HG02938 (cell line): ENCODE measurements around the gene HUNK.
"Not testable (repeated sequence)": the region's sequence is repeated elsewhere in the genome, so short reads cannot be mapped to it uniquely, and the experiment has no call there.

Experiments used
- ATAC-seq: cut with Tn5 transposase; IDR thresholded peaks from one replicate; pipeline ENCODE4 v1.9.1; 2021; ENCODE audit warnings: mild to moderate bottlenecking, moderate library complexity; ENCODE audit not compliant: unreplicated experiment

HUNK gene

DNA sequence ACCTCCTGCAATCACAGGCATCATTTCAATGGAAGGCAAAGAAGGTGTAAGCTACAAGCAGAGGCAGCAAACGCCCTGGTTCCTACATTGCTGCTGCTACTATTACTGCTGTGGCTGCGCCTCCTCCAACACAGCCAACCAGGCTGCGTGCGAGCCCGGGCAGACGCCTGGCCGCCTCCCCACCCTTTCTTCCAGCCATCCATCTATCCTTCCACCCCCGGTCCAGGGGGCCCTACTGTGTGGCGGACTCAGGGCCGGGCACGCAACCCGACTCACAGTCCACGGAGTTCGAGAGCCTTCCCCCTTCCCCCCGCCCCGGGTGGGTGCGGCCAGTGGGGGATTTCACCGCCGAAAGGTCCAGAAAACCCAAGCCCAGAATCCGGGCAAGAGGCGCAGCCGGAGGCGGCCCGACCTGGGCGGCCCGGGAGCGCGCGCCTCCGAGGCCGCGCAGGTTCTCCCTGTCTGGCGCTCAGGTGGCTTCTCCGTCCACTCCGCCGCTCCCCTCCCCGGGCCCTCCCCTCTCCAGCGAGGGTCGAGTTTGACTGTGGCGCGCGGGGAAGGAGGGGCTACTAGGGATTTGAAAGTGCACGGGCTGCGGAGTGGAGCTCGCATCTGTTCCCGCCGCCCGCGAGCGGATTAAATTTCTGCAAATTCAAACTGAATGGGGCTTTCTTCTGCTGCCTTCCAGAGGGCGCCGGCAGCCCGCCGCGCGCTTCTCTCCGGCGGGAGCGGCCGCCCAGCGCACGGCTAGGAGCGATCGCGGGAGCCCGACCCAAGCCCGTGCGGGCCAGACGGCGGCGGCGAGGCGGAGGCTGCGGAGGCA, at the start of gene HUNK:
HUNK (plus strand) TSS at position 569 of the 823 bp plus-strand sequence. CDS start 655 bp downstream, outside the sequence.
- ATAC-seq: no peak

DNA sequence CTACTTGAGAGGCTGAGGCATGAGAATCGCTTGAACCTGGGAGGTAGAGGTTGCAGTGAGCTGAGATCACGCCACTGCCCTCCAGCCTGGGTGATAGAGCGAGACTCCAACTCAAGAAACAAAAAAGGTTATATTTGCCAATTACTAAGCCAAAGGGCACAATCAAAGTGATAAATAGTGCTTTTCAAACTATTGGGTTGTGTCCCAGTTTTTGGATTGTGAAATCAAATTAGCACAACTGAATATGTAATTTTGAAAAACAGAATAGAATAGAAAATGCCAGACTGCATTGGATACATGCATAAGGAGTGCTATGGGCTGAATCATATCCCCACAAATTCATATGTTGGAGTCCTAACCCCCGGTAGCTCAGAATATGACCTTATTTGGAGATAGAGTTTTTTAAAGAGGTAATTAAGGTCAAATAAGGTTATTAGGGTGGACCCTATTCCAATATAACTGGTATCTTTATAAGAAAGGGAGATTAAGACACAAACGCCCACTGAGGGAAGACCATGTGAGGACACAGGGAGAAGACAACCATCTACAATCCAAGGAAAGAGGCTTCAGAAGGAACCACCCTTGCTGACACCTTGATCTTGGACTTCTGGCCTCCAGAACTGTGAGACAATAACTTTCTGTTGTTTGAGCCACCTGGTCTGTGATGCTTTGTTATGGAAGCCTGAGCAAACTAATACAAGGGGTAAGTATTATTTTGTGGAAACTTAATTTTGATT, 42.9 kb upstream of the HUNK start:
- ATAC-seq: no peak

DNA sequence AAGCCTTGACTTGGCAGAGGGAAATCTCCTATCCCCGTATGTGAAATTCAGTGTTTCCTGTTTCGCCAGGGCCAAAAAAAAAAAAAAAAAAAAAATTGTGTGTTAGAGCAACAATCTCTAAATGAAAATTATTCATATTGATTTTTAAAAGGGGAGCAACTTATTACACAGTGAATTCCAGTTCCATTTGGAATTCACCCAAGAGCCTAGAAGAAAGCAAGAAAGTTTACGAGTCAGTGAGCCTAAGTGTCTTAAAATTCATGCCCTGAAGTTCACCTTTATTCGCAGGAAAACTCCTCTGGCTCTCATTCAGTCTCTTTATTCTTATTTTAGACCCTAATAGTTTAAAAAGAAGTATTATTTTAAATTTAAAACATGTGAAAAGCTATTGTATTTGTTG, 42.1 kb upstream of the HUNK start:
- ATAC-seq: no peak

DNA sequence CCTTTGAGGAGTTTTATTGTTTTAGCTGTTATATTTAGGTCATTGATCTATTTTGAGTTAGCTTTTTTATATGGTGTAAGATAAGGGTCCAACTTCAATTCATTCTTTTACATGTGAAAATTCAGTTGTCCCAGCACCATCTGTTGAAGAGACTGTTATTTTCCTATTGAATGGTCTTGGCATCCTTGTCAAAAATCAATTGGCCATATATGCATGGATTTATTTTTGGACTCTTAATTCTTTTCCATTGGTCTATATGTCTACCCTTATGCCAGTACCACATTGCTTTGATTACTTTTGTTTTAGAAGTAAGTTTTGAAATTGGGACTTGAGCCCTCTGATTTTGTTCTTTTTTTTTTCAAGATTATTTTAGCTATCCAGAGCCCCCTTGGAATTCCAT, 35.8 kb upstream of the HUNK start:
- no peak for ATAC-seq

DNA sequence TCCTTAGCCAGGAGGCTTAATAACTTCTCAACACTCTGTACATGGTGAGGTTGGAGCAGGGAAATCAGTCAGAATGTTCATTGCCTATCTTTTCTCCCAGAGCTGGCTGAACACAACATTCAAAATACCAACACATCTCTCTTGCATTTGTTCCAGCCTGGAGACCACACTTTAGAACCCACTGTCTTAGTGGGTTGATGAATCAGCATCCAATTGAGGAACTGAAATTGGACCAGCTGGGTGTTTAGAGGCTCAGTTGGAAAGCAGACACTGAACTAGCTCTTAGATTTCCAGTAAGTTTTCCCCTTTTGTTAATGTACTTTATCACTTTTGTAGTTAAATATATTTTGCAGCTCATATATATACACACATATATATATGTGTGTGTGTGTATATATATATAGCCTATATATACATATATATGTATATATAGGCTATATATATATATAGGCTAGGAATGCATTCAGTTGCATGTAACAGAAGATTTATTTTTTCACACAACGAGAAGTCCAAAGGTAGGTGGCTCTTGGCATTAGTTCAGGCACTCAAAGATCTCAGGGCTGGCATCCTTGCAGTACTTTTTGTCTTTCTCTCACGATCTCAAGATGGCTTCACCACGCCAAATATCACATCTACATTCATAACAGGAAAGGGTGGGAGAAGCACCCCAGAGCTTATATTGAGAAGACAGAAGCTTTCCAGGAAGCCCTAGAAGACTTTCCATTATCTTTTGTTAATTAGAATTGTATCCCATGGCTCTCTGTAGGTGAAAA, 35.0 kb upstream of the HUNK start:
- ATAC-seq: no peak

DNA sequence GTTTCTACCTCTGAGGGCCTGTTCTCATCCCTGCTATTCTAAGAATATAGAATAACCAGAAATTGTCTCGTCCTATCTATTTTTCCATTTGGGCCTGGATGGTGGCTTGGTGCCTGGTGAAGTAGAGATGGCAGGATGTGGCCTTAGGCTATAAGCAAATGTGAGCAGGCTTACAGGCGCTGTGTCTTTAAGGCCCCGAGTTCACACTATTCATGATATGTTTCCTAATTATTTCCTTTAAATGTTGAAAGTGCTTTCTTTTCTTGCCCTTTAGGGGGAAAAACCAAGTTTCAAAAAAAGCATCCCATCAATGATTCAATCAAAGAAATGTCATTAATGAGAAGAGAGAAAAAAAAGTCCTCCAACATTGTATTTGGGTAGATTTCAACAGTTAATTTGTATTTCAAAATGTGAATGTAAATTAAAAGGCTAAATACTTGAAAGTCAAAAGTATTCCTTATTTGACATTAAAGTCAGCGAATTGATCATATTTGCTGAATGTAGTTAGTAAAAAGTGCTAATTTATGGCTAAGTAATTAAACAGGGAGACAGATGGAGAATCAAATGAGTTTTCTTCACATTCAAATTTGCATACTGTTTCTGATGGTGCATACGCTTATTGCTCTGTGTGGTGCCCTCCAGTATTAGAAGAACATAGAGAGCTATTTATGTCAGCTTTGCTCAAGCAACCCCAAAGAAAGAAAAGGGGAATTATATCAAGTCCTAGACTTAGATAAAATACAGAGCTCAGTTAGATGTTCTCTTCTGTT, 34.0 kb upstream of the HUNK start:
- ATAC-seq: no peak

DNA sequence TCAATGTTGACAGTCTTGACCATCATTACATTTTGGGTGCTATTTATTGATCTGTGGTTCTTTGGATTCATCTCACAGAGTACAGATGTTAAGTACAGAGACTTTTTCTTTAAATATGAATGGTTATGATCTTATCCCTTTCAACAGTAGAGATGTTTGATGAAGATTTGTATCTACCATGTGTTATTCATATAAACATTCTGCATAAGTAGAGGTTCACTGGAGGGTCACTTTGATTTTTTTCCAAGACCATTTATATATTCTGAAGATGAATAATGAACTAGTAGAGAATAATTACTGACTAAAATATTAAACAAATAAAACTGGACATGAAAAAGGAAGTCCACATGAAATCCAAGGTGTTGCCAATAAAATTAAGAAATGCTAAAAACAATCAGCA, 28.6 kb upstream of the HUNK start:
- no peak for ATAC-seq

DNA sequence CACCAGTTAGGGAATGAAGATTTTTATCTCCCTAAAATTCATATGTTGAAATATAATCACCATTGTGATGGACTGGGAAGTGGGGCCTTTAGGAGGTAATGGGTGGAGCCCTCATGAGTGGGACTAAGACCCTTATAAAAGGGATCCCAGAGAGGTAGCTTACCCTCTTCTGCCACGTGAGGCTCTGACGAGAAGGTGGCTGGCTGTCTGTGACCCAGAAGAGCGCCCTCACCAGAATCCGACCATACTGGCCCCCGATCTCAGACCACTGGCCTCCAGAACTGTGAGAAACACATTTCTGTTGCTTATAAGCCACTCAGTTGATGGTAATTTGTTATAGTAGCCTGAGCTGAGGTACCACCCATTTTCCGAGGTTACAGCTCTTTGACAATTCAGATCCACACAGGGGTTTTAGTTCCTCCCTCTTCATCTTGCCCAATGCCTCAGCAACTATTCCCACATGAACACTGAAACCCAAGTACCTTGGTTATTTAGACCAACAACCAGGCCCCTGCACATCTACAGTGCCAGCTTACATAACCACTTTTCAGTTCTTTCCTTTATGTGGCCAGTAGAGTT, 27.6 kb upstream of the HUNK start:
- ATAC-seq: no peak

DNA sequence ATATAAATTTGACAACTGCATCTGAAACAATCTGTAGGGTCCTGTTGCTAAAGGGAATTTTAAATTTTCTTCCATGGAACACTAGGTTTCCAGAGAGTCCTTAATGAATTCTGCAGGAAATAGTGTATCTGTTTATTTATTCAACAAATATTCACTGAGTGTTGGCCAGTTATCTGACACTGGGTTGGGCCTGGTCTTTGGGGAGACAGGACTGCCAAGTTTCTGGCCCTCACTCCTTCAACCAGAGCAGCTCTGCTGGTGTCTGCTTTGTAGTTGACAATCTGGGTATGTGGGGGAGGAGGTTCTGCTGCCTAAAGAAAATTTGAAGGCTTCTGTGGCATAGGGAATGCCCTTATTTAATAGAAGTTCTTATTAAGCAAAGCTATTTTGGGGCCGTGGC, 26.1 kb upstream of the HUNK start:
- ATAC-seq: no peak

DNA sequence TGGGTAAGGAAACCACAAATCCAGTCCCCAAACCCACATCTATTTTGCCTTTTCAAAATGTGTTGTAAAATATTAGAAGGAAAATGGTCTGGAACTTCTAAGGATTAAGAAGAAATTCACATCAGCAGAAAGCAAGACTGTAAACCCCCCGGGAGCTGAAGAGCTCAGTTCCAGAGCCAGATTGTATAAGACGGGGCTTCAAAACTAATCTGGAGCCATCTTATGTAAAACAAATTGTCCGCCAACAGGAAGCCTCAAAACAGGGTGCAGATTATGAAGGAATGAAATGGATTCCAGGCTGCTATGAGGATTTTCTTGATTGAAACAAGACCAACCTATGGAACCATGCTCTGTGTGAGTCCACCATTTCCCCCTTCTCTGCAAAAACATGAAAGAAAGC, 25.1 kb upstream of the HUNK start:
- no peak for ATAC-seq

DNA sequence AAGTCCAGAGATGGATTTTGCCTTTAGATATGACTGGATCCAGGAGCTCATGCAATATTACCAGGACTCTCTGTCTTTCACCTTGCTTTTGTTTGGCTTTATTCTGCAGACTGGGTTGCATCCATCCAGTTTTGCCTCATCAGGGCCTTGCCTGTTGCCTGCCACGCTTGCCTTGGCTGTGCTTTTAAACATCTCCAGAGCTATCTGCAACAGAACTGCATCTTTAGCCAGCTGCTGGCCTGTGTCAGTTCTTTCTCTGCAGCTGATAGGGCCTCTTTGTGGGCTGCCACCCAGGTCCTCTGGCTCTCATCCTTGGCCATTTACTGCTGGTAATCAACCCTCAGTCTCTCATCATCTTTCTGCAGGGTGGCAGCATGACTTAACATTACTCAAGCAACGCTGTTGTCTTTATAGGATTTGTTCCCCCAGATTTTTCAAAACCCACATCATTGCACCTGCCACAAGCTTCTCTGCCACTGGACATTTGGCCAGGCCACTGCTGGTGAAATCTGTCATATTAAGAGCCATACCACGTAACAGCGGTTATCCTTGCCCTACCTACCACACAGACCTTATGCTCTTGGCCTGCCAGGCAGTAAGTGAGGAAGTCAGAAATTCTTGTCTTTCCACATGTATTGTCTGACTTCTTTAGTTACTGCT, 24.4 kb upstream of the HUNK start:
- ATAC-seq: no peak

DNA sequence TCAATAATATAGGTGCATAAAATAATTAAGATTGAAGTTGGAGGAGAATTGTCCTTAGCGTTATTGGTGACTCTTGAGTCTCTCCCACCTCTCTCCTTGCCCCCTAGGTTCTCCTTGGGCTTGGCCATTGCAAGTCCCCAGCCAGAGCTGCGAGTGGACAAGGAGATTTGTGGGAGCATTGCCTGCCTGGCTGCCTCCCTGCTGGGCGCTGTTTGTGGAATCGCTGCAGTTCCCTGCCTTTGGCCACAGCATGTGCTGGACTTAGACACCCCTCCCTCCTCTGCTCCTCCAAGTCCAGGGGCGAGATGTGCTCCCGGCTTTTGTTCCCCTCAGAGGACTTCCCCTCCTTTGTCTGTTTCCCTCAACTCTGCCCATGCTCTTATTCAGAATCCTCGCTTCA, 21.9 kb upstream of the HUNK start:
- no peak for ATAC-seq

DNA sequence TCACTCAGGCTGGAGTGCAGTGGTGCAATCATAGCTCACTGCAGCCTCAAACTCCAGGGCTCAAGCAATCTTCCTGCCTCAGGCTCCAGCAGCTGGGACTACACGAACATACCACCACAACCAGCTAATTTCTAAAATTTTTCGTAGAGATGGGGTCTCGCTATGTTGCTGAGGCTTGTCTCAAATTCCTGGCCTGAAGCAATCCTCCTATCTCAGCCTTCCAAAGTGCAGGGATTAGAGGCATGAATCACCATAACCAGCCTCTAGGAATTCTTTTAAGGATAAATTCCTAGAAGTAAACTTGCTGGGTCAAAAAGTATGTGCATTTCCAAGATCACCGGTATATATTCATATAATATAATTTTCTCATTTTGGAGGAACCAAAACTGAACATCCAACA, 17.6 kb upstream of the HUNK start:
- no peak for ATAC-seq

DNA sequence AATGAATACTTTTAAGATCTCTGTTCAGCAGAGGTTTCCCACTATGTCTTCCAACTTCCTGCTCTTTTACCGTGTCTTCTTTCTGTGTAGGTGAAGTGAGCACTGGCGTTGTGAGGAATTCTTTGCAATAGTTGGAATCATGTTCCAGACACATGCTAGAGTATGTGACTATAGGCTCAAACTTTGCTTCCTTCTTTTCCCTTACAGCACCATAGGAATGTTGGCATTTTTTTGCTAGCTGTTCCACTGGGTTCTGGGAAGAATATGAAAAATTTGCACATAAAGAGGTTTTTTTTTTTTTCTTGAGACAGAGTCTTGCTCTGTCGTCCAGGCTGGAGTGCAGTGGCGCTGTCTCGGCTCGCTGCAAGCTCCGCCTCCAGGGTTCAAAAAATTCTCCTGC, 15.7 kb upstream of the HUNK start:
- no peak for ATAC-seq

DNA sequence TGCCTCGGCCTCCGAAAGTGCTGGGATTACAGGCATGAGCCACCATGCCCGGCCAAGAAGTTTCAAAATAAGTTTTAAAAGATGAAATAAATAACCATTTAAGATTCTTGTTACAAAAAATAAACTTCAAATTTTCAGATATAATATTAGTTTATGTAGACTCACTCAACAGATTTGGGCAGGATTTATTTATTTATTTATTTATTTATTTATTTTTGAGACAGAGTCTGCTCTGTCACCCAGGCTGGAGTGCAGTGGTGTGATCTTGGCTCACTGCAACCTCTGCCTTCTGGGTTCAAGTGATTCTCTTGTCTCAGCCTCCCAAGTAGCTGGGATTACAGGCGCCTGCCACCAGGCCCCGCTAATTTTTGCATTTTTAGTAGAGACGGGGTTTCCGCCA, 15.2 kb upstream of the HUNK start:
- not testable (repeated sequence) for ATAC-seq

DNA sequence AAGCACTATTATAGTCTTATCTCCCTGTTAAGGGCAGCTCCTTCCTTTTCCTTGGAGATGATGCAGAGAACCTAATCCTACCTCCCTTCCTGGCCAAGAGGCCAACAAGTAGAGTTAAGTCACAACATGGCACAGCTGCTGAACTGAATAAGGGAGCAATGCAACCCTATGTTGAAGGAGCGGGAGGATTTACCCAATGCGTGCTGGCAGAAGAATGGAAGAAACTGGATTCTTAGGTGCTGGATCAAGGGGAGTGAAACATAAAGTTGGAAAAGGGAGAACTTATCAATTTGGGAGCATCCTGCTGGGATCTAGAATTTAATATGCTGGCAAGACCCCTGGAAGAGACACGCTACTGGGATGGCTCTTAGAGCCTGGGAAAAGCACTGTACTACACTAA, 12.0 kb upstream of the HUNK start:
- no peak for ATAC-seq

DNA sequence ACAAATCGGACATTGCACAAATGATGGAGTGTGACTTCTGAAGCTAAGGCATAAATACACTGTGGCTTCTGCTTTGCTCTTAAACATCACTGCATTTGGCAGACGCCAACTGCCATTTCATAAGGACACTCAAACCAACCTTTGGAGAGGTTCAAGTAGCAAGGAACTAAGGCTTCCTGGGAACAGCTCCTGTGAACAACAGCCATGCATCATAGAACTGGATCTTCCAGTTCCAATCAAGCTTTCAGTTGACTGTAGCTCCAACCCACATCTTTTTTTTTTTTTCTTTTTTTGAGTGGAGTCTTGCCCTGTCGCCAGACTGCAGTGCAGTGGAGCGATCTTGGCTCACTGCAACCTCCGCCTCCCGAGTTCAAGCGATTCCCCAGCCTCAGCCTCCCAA, 10.7 kb upstream of the HUNK start:
- no peak for ATAC-seq

DNA sequence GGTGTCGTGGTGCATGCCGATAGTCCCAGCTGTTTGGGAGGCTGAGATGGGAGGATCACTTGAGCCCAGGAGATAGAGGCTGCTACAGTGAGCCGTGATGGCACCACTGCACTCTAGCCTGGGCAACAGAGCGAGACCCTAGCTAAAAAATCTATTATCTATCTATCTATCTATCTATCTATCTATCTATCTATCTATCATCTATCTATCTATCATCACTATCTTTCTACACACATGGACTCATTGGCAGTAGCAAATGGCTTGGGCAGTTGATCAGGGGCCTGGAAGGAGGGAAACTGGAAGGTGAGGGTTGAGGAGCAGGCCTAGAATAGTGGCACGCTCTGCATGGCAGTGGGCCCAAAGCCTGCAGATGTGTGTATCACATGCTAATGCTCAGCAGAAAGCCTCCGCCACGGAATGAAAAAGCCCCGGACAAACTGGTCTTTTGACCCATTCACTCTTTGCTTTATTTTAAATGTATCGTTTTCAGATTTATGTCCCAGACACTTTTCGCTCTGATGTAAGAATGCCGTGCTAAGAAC, 7.3 kb upstream of the HUNK start:
- ATAC-seq: no peak

DNA sequence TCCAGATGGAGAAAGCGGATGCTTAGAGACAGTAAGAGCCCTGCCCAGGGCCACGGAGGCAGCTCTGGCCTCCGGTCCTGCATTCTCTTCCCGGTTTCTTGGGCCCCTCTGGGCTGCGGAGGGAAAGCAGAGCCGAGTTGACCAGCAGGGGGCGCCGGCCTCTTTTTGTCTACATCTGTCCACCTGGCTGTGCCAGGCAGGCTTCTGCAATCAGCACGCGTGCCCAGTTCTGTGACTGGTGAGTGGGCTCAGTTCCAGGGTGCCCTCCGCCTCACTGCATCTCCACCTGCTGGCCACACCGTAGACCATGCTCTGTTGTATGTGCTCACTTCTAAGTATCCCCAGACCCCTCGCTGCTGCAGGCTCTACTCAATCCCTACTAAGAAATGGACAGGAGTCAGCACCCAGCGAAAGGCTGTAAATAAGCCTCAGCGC, 6.7 kb upstream of the HUNK start:
- no peak for ATAC-seq

DNA sequence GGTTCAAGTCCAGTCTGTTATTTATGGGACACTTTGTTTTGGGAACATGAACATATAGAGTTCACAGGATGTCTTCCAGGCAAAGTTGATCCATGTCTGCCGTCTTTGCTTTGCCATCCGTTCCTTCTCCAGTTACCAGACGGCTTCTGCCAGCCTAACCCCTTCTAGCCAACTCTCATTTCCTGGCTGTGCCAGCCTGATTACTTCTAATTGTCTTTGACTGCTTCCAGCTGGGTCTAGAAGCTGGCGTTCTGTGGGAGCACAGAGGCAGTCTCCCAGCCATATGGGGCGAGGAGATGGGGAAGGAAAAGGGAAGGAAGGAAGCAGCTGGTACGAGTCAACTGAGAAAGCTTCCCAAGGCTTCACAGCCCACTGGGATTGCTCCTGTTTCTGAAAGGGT, 3.1 kb upstream of the HUNK start:
- ATAC-seq: no peak
